Hepatocyte (in vitro differentiated cells): ENCODE results near the gene PKN2. TPM values are rescaled to one million over a fixed set of nuclear protein-coding genes. Genes with fewer than 3 reads are reported as not detected.

Experiments used
- DNase-seq: peaks from one replicate; pipeline ENCODE4 v3.0.0-alpha.2; 2016; ENCODE audit warnings: low spot score
- H2AFZ ChIP-seq: fragments of 200-600 bp; sonication (generic); 2 replicates; pipeline ENCODE4 v1.6.0; 2016; ENCODE audit warnings: antibody characterized with exemption, mild to moderate bottlenecking
- H3K27ac ChIP-seq: fragments of 200-600 bp; sonication (generic); 2 replicates; pipeline ENCODE4 v1.5.1; 2016; ENCODE audit warnings: mild to moderate bottlenecking
- H3K27me3 ChIP-seq: fragments of 200-600 bp; sonication (generic); 2 replicates; pipeline ENCODE4 v1.6.1; 2016
- H3K36me3 ChIP-seq: fragments of 200-600 bp; sonication (generic); replicated peaks from 2 replicates; pipeline ENCODE4 v1.5.1; 2016; ENCODE audit warnings: low read depth; ENCODE audit not compliant: insufficient read depth
- H3K4me1 ChIP-seq: fragments of 200-600 bp; sonication (generic); 2 replicates; pipeline ENCODE4 v1.5.1; 2016; ENCODE audit warnings: mild to moderate bottlenecking, moderate library complexity; ENCODE audit not compliant: insufficient read depth
- H3K4me2 ChIP-seq: fragments of 200-600 bp; sonication (generic); 2 replicates; pipeline ENCODE4 v1.6.0; 2016
- H3K4me3 ChIP-seq: fragments of 200-600 bp; sonication (generic); 2 replicates; pipeline ENCODE4 v1.5.1; 2016; ENCODE audit warnings: mild to moderate bottlenecking
- H3K79me2 ChIP-seq: fragments of 200-600 bp; sonication (generic); 2 replicates; pipeline ENCODE4 v1.6.0; 2017; ENCODE audit warnings: mild to moderate bottlenecking
- H3K9me2 ChIP-seq: fragments of 200-600 bp; sonication (generic); replicated peaks from 2 replicates; pipeline ENCODE4 v1.6.0; 2017; ENCODE audit warnings: mild to moderate bottlenecking; ENCODE audit not compliant: insufficient read depth
- H3K9me3 ChIP-seq: fragments of 200-600 bp; sonication (generic); 2 replicates; pipeline ENCODE4 v1.5.1; 2016; ENCODE audit warnings: low read depth, mild to moderate bottlenecking
- H4K20me1 ChIP-seq: fragments of 200-600 bp; sonication (generic); 2 replicates; pipeline ENCODE4 v1.6.0; 2016; ENCODE audit warnings: mild to moderate bottlenecking; ENCODE audit not compliant: insufficient read depth, poor library complexity, severe bottlenecking
- EZH2 ChIP-seq: fragments of 200-600 bp; sonication (generic); IDR thresholded peaks from 2 replicates; pipeline ENCODE4 v1.6.1; 2016; ENCODE audit warnings: antibody characterized with exemption, mild to moderate bottlenecking, borderline replicate concordance
- EZH2phosphoT487 ChIP-seq: fragments of 200-600 bp; sonication (generic); IDR thresholded peaks from one replicate; pipeline ENCODE4 v1.6.1; 2018; ENCODE audit warnings: antibody characterized with exemption, mild to moderate bottlenecking, low read depth, moderate library complexity; ENCODE audit not compliant: unreplicated experiment, severe bottlenecking
- WGBS: methylation state at CpG from one replicate; pipeline ENCODE4 v1.1.6; 2016; ENCODE audit warnings: low lambda C conversion rate; ENCODE audit errors: missing lambda C conversion rate; 5-methylcytosine and 5-hydroxymethylcytosine counted together
- polyA plus RNA-seq: library from polyadenylated mRNA; unstranded; fragments of >200 nt; fragmentation: Nextera tagmentation; extraction: Ambion mirVana; gene quantifications from 2 replicates; pipeline ENCODE4 v1.2.1, GENCODE V29; 2016
- total RNA-seq: library from RNA; depleted of rRNA; stranded (reverse); fragments of >200 nt; gene quantifications from 2 replicates; pipeline ENCODE4 v1.2.3, GENCODE V29; 2014
- TF ChIP-seq, protein P1 (sequence below): fragments of 200-600 bp; sonication (generic); IDR thresholded peaks from 2 replicates; pipeline ENCODE4 v1.5.1; 2016; ENCODE audit warnings: antibody characterized with exemption, mild to moderate bottlenecking; ENCODE audit not compliant: poor library complexity

Gene PKN2
- total RNA-seq (54.0 and 55.1 TPM in 2 replicates), polyA plus RNA-seq (16.4 and 16.8 TPM in 2 replicates)

DNA sequence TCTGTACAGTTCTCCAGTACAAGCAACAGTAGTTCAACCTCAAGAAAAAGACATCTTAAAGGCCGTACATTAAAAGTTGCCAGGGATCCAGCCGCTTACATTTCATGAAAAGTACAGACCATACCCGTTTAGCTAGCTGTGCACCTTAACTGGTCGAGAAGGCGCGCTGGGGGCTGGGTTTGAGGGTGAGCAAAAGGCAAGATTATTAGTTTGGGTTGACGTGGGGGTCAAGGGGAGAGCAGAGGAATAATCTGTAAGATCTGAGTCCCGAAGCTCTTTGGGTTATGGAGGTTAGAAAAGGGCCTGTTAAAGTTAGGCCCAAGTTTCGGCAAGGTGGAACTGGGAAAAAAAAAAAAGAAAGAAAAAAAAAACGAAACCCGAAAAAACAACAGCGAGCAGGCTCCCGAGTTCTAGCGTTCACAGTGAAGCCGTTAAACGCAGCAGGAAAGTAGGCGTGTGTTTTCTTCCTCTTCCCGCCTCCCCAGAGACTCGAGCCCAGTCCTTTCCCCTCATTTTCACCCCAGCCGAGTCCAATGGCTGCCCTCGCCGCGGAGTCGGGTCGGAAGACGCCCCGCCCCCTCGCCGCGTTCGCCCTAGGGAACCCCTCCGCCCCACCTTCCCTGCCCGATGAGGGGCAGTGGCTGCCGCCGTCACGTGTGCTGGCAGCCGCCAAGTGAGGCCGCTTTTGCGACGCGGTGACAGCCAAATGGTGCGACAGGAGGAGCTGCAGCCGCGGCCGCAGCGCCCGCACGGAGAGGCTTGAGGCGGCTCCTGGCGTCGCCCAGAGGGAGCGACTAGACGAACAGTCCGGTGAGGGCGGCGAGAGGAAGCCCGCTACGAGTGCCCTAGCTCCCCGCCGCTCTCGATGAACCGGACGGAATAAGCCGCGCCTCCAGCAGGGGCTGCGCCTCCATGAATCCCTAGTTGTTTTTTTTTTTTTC is at the start of gene PKN2:
Gene PKN2 (plus strand): TSS at position 733 of the 941 bp plus-strand sequence. CDS start 308 bp downstream, outside the sequence.
- under 1% methylated on average over 46 of the region's 66 CpGs for WGBS
- peak; percentile 100 for DNase-seq
- peak within 1 kb of the TSS; percentile 59 for H3K4me3 ChIP-seq

DNA sequence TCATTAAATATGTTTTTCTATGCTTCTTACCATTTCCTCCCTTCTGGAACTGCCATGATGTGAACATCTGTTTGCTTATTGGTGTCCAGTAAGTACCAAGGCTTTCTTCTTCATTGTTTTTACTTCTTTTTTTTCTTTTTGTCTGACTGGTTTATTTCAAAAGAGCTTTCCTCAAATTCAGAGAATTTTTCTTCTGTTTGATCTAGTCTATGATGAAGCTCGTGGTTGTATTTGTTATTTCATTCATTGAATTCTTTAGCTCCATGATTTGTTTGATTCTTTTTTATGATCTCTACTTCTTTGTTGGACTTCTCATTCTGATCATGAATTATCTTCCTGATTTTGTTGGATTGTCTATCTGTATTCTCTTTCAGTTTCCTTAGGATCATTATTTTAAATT is 49.5 kb upstream of the PKN2 start:
- H4K20me1 ChIP-seq = no peaks in the 10 kb centered on the region
- DNase-seq = no peak
- no peaks in the 10 kb centered on the region for H3K4me1 ChIP-seq
- H3K27me3 ChIP-seq = no peaks in the 10 kb centered on the region
- H3K79me2 ChIP-seq = no peaks in the 10 kb centered on the region
- TF ChIP-seq EZH2phosphoT487 = no peak
- TF ChIP-seq, protein P1, sequence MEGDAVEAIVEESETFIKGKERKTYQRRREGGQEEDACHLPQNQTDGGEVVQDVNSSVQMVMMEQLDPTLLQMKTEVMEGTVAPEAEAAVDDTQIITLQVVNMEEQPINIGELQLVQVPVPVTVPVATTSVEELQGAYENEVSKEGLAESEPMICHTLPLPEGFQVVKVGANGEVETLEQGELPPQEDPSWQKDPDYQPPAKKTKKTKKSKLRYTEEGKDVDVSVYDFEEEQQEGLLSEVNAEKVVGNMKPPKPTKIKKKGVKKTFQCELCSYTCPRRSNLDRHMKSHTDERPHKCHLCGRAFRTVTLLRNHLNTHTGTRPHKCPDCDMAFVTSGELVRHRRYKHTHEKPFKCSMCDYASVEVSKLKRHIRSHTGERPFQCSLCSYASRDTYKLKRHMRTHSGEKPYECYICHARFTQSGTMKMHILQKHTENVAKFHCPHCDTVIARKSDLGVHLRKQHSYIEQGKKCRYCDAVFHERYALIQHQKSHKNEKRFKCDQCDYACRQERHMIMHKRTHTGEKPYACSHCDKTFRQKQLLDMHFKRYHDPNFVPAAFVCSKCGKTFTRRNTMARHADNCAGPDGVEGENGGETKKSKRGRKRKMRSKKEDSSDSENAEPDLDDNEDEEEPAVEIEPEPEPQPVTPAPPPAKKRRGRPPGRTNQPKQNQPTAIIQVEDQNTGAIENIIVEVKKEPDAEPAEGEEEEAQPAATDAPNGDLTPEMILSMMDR = no peak
- H2AFZ ChIP-seq = no peak overlapping the region
- H3K9me2 ChIP-seq = no peaks in the 10 kb centered on the region
- no peaks in the 10 kb centered on the region for H3K9me3 ChIP-seq
- H3K36me3 ChIP-seq = no peaks in the 10 kb centered on the region
- no peak overlapping the region for H3K4me2 ChIP-seq
- no peak overlapping the region for H3K4me3 ChIP-seq
- no peak overlapping the region for H3K27ac ChIP-seq
- WGBS = 93% methylated on average over 1 of the region's 1 CpG

More for the DNA sequence above, at the start of gene PKN2:
- Histone ChIP-seq H4K20me1 (peaks cover 28% of the 10 kb centered on the region), H3K9me3 (no peaks in the 10 kb centered on the region), H2AFZ (peak within 1 kb of the TSS; percentile 54), H3K4me1 (peaks cover 17% of the 10 kb centered on the region), H3K27me3 (no peaks in the 10 kb centered on the region), H3K79me2 (peaks cover 50% of the 10 kb centered on the region), H3K4me2 (peak within 1 kb of the TSS; percentile 76), H3K9me2 (no peaks in the 10 kb centered on the region), H3K36me3 (no peaks in the 10 kb centered on the region), H3K27ac (peak within 1 kb of the TSS; percentile 98)
- TF ChIP-seq, protein P1 = peak; percentile 16
- no peak for TF ChIP-seq EZH2phosphoT487

- Histone ChIP-seq H3K9me3 (no peaks in the 10 kb centered on the region), H3K4me1 (no peaks in the 10 kb centered on the region), H3K27ac (no peak overlapping the region), H3K4me3 (no peak overlapping the region), H3K79me2 (no peaks in the 10 kb centered on the region), H4K20me1 (no peaks in the 10 kb centered on the region), H3K27me3 (no peaks in the 10 kb centered on the region), H3K36me3 (no peaks in the 10 kb centered on the region), H2AFZ (no peak overlapping the region), H3K4me2 (no peak overlapping the region), H3K9me2 (no peaks in the 10 kb centered on the region)
- no peak for TF ChIP-seq EZH2phosphoT487
- no peak for TF ChIP-seq EZH2
- 58% methylated on average over 1 of the region's 1 CpG for WGBS
- no peak for DNase-seq
These were observed 44.0 kb upstream of the PKN2 start for GRCh38 chr1:88640060-88640459.

DNA sequence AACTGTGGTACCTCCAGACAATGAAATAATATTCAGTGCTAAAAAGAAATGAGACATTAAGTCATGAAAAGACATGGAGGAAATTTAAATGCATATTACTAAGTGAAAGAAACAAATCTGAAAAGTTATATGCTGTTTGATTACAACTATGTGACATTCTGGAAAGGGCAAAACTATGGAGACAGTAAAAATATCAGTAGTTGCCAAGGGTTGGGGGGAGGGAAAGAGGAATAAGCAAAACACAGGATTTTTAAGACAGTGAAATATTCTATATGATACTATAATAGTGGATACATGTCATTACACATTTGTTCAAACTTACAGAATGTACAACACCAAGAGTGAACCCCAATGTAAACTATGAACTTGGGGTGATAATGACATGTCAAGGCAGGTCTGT is 38.2 kb upstream of the PKN2 start:
- H2AFZ ChIP-seq = no peak overlapping the region
- no peaks in the 10 kb centered on the region for H4K20me1 ChIP-seq
- DNase-seq = no peak
- no peaks in the 10 kb centered on the region for H3K9me3 ChIP-seq
- H3K4me1 ChIP-seq = no peaks in the 10 kb centered on the region
- no peak overlapping the region for H3K27ac ChIP-seq
- TF ChIP-seq EZH2 = no peak
- TF ChIP-seq, protein P1 = no peak
- TF ChIP-seq EZH2phosphoT487 = no peak
- no peaks in the 10 kb centered on the region for H3K36me3 ChIP-seq
- no peak overlapping the region for H3K4me3 ChIP-seq
- no peaks in the 10 kb centered on the region for H3K9me2 ChIP-seq
- H3K4me2 ChIP-seq = no peak overlapping the region
- H3K79me2 ChIP-seq = no peaks in the 10 kb centered on the region
- no peaks in the 10 kb centered on the region for H3K27me3 ChIP-seq
